ENCODE data around the gene HS3ST2. TPM values are rescaled to one million over a fixed set of nuclear protein-coding genes. Genes with fewer than 3 reads are reported as not detected.
"Not testable (repeated sequence)": the region's sequence is repeated elsewhere in the genome, so short reads cannot be mapped to it uniquely, and the experiment has no call there.

The HS3ST2 gene
- total RNA-seq, 1 donor from 2014 or later = not detected

DNA sequence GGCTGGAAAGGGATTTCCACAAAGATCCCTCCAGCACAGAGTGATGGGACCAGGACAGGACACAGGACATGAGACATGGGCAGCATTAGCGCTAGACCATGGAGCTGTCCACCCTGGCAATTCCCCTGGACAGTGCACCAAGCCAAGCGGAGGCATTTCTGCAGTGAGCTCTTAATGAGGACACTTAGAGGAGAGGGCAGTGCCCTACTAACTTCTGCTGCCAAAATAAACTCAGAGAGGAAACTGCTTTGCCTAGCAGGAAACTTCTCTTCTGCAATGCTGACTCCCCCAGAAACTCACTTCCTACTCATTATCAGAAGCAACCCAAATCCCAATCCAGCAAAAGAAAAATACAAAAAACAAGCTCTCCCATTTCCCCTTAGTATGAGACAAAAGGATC, 119.2 kb downstream of the HS3ST2 start:
- Mint-ChIP-seq H3K9me3 (ENCODE audit: low read depth) (no peaks in the 10 kb centered on the region), H3K4me1 (ENCODE audit: low read depth) (no peaks in the 10 kb centered on the region), H3K4me3 (ENCODE audit: unreplicated experiment) (no peak overlapping the region), H3K36me3 (ENCODE audit: low read depth) (no peaks in the 10 kb centered on the region), H3K27me3 (ENCODE audit: low read depth) (peaks cover 4% of the 10 kb centered on the region), H3K27ac (ENCODE audit: unreplicated experiment) (no peak overlapping the region)
- DNase-seq (ENCODE audit: low spot score) = no peak
- TF ChIP-seq, protein P1, sequence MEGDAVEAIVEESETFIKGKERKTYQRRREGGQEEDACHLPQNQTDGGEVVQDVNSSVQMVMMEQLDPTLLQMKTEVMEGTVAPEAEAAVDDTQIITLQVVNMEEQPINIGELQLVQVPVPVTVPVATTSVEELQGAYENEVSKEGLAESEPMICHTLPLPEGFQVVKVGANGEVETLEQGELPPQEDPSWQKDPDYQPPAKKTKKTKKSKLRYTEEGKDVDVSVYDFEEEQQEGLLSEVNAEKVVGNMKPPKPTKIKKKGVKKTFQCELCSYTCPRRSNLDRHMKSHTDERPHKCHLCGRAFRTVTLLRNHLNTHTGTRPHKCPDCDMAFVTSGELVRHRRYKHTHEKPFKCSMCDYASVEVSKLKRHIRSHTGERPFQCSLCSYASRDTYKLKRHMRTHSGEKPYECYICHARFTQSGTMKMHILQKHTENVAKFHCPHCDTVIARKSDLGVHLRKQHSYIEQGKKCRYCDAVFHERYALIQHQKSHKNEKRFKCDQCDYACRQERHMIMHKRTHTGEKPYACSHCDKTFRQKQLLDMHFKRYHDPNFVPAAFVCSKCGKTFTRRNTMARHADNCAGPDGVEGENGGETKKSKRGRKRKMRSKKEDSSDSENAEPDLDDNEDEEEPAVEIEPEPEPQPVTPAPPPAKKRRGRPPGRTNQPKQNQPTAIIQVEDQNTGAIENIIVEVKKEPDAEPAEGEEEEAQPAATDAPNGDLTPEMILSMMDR (IDR thresholded peaks at IDR 0.05) = no peak

DNA sequence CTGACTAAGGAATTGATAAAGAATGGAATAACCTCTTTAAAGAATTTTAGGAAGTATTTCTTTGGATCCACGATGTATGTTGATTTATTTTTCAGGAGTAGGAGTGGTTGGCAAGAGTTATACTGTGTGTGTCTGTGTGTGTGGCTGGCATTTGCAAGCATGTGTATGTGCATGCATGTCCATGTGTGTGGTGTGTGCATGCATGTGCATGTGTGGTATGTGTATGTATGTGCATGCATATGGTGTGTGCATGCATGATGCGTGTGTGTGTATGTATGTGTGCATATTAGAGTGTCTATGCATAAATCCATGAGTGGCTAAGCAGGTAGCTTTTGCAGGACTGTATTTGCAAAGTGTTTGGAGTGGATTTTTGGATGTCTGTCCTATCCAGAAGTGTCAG, 120.8 kb downstream of the HS3ST2 start:
- Mint-ChIP-seq H3K4me3 (ENCODE audit: unreplicated experiment) (no peak overlapping the region), H3K36me3 (ENCODE audit: low read depth) (no peaks in the 10 kb centered on the region), H3K9me3 (ENCODE audit: low read depth) (peaks cover 3% of the 10 kb centered on the region), H3K27ac (ENCODE audit: unreplicated experiment) (no peak overlapping the region), H3K4me1 (ENCODE audit: low read depth) (no peaks in the 10 kb centered on the region), H3K27me3 (ENCODE audit: low read depth) (peaks cover 3% of the 10 kb centered on the region)
- no peak for DNase-seq (ENCODE audit: low spot score)
- TF ChIP-seq, protein P1 (IDR thresholded peaks at IDR 0.05) = no peak

DNA sequence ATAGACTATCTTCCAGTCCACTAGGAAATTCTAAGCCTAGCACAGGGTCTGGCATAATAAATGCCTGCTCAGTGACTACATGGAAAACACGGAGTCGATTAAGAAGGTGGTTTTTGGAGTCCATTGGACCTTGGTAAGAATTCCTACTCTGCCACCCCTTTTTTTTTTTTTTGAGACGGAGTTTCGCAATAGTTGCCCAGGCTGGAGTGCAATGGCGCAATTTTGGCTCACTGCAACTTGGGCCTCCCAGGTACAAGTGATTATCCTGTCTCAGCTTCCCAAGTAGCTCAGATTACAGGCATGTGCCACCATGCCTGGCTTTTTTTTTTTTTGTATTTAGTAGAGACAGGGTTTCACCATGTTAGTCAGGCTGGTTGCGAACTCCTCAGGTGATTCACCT, 123.2 kb downstream of the HS3ST2 start:
- Mint-ChIP-seq H3K27ac (ENCODE audit: unreplicated experiment) (no peak overlapping the region), H3K36me3 (ENCODE audit: low read depth) (no peaks in the 10 kb centered on the region), H3K9me3 (ENCODE audit: low read depth) (peaks cover 10% of the 10 kb centered on the region), H3K4me3 (ENCODE audit: unreplicated experiment) (no peak overlapping the region), H3K27me3 (ENCODE audit: low read depth) (peaks cover 3% of the 10 kb centered on the region), H3K4me1 (ENCODE audit: low read depth) (no peaks in the 10 kb centered on the region)
- TF ChIP-seq, protein P1 (IDR thresholded peaks at IDR 0.05) = no peak
- no peak for DNase-seq (ENCODE audit: low spot score)

DNA sequence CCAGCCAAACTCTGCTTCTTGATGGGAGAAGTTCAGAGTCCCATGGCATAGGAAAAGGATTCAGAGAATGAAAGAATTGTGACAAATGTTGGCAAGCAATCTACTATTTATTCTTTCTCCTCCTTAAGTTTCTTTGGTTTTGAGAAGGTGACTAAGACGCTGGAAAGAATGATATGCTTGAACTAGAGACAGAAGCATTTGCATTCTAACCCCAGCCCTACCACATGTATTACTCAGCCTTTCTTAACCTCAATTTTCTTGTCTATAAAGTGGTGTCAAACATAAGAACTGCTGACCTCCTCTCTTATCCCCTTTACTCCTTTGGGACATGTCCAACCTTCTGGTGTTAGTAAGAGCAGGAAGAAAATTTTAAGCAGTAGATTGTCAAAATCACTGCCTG, 124.7 kb downstream of the HS3ST2 start:
- Mint-ChIP-seq H3K4me3 (ENCODE audit: unreplicated experiment) (no peak overlapping the region), H3K36me3 (ENCODE audit: low read depth) (no peaks in the 10 kb centered on the region), H3K9me3 (ENCODE audit: low read depth) (peaks cover 10% of the 10 kb centered on the region), H3K4me1 (ENCODE audit: low read depth) (no peaks in the 10 kb centered on the region), H3K27me3 (ENCODE audit: low read depth) (peaks cover 3% of the 10 kb centered on the region), H3K27ac (ENCODE audit: unreplicated experiment) (no peak overlapping the region)
- no peak for DNase-seq (ENCODE audit: low spot score)
- TF ChIP-seq, protein P1 (IDR thresholded peaks at IDR 0.05) = no peak

DNA sequence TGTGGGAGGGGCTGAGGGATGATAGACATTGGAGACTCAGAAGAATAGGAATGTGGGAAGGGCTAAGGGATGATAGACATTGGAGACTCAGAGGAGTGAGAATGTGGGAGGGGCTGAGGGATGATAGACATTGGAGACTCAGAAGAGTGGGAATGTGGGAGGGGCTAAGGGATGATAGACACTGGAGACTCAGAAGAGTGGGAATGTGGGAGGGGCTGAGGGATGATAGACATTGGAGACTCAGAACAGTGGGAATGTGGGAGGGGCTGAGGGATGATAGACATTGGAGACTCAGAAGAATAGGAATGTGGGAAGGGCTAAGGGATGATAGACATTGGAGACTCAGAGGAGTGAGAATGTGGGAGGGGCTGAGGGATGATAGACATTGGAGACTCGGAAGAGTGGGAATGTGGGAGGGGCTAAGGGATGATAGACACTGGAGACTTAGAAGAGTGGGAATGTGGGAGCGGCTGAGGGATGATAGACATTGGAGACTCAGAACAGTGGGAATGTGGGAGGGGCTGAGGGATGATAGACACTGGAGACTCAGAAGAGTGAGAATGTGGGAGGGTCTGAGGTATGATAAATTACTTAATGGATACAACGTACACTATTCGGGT, 125.9 kb downstream of the HS3ST2 start:
- not testable (repeated sequence) for DNase-seq (ENCODE audit: low spot score); H3K4me1 Mint-ChIP-seq (ENCODE audit: low read depth); H3K36me3 Mint-ChIP-seq (ENCODE audit: low read depth); H3K4me3 Mint-ChIP-seq (ENCODE audit: unreplicated experiment); H3K9me3 Mint-ChIP-seq (ENCODE audit: low read depth); H3K27me3 Mint-ChIP-seq (ENCODE audit: low read depth); H3K27ac Mint-ChIP-seq (ENCODE audit: unreplicated experiment)

DNA sequence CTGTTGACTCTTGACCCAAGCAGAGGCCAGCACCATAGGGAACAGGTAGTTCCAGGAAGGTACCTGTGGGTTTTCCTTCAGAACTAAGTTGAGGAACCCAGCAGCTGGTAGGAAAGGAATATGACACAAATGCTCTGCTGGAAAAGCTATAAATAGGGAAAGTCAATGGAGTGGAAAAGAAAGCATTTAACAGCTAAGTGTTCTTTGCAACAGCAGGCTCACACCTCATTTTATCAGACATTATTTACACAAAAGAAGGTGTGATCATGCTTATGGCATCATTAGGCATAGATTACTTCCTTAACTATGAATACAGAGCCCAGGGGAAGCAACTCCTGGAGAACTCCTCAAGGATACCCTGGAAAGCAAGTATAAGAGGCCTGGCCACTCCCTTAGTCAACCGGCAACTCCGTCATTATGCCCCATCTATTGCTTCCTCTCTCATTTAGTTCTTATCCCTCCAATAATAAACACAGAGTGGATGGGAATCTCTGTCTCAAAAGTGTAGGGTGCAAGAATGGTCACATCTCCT, 128.1 kb downstream of the HS3ST2 start:
- no peak for DNase-seq (ENCODE audit: low spot score)
- Mint-ChIP-seq H3K9me3 (ENCODE audit: low read depth) (peaks cover 10% of the 10 kb centered on the region), H3K4me3 (ENCODE audit: unreplicated experiment) (no peak overlapping the region), H3K4me1 (ENCODE audit: low read depth) (no peaks in the 10 kb centered on the region), H3K36me3 (ENCODE audit: low read depth) (no peaks in the 10 kb centered on the region), H3K27ac (ENCODE audit: unreplicated experiment) (no peak overlapping the region), H3K27me3 (ENCODE audit: low read depth) (peaks cover 8% of the 10 kb centered on the region)
- TF ChIP-seq, protein P1 (IDR thresholded peaks at IDR 0.05) = no peak

Measured in chondrocyte (in vitro differentiated cells).